NOMO-1 treated with dmso at 0.1 percent for 144 hours (cell line): ENCODE measurements around the gene NPIPB13.
"Not testable (repeated sequence)": the region's sequence is repeated elsewhere in the genome, so short reads cannot be mapped to it uniquely, and the experiment has no call there.

ENCODE experiments used
- DNase-seq: peaks from one replicate; lab custom pipeline; 2025; ENCODE audit not compliant: unreplicated experiment; lab: John Stamatoyannopoulos, UW

Gene NPIPB13

DNA sequence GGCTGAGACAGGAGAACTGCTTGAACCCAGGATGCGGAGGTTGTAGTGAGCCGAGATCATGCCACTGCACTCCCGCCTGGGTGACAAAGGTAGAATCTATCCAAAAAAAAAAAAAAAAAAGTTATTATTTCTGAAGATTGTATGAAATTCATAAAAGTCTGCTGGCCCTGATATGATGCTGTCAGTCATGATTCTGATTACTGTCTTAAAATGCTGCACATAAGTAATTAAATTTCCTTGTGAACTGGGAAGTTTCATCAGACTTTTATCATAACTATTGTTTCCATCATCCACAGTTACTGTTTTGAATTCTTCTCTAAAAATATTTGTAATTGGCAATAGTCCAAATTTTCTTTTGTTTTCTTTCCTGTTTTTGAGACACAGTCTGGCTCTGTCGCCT, at the start of gene NPIPB13:
Gene NPIPB13, minus strand, starts transcription at position 101 of the 400 bp plus-strand sequence. CDS start 2,906 bp downstream, outside the sequence.
- not testable (repeated sequence) for DNase-seq

DNA sequence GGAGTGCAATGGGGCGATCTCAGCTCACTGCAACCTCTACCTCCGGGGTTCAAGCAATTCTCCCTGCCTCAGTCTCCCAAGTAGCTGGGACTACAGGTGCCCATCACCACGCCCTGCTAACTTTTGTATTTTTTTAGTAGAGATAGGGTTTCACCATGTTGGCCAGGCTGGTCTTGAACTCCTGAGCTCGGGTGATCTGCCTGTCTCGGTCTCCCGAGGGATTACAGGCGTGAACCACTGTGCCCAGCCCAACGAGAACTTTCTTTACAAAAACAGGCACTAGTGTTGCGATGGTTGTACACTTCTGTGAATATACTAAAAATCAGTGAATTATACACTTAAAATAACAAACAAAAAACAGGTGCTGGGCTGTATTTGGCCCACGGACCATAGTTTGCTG, 34.1 kb upstream of the NPIPB13 start:
- DNase-seq: not testable (repeated sequence)

DNA sequence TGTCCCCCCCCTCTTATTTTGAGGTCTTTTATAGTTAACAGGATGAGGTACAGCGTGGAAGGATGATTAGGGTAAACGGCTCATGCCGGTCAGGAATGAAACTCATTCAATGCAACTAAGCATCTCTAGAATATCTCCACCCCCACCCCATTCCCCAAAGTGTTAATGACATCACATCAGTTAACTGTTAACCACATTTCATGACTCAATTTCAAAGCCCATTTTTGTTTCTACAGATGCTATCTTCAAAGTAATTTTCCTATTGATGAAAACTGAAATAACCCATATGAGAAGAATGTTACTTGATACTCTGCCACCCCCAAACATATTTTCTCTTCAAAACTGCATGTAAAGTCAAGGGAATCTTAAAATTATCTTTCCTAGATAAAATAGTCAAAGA, 30.2 kb upstream of the NPIPB13 start:
- DNase-seq: not testable (repeated sequence)

DNA sequence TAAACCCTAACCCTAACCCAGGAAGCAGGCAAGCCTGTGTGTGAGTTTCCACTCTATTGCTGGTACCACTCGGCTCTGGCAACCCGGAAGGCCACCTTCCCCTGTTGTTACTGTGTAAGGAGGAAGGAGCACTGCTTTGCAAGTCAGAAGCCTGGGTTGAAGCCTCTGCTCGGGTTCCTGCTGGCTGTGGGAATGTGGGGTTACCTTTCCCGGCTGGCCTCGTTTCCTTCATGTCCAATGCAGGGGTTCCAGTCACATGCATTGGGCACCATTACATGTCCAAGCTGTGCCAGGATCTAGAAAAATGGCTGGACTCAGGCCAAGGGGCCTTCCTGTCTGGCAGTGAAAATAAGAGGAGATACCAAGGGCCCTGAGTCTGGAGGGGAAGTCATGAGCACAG, 31.2 kb downstream of the NPIPB13 start:
- not testable (repeated sequence) for DNase-seq

DNA sequence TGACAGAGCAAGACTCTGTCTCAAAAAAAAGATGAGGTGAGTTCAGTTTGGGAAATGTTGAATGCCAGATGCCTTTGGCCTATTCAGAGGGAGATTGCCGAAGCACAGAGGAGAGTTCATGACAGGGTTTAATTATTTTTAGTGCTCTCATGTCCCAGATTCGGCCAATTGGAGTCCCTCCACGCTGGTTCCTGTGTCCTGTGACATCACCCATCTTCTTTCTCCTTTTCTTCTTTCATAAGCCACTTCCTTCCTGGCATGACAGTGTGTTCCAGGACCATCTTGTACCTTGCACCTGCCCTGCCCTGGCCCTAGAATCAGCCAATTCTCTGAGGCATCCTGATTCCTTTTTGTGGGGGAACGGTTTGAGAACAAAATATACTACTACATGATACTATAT, 36.9 kb downstream of the NPIPB13 start:
- DNase-seq: not testable (repeated sequence)

DNA sequence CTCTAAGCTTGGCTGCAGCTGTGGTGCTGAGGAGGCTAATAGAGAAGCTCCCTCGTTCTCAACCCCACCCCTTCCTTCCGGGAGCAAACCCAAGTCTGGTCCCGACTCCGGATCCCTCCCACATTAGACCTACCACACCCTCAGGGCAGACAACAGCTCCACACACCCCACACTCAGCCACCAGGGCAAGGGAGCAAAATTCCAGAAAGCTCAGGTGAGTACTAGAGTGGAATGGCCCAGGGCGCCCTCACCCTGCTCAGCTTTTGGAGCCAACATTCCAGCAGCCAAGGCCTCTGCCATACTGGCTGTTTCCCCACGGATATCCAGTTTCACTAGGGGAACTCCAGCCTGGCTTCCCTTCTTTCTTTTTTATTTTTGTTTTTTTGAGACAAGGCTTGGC, 39.2 kb downstream of the NPIPB13 start:
- DNase-seq: not testable (repeated sequence)

DNA sequence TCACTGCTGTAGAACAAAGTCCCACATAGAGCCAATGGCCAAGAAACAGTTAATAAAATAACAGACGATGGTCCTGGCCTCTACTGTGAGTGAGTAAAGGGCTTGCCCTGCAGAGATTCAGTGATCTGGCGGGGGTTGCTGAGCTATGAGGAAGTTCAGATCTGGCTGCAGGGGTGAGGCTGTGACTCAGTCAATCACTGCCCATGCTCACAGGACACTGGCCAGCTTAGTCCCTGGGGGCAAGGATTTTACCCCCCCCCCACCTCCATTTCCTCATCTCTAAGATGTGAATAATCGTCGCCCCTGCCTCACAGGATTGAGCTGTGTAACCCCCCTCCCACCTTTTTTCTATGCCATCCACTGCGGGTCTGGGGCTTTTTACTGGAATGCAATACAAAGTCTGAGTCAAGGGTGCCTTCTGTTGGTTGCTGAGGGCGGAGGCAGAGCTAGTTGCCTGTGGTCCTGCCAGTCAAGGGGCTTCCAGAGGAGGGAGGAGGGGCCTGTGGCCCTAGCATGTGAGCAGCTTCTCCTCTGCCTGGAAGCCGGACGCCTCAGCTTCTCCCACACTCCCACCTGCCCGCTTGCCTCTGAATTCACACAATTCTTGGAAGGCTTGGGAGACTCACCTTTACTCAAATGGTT, 41.1 kb downstream of the NPIPB13 start:
- not testable (repeated sequence) for DNase-seq

DNA sequence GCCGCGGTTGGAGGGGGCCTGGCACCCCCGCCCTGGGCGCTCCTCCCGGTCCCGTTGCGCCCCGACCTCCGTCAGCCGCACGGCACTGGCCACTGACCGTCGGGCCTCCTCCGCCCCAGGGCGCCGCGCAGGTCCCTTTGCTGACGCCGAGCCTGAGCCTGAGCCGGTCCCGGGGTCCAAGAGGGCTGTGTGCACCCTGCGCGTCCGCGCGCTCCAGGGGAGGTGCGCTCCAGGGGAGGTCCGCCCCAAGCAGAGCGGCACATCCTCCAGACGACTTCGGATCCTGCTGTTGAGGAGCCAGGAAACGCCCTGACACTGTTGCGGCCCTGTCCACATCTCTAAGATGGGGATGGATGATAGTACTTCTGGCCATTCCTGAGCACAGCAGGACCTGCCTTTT, 42.0 kb downstream of the NPIPB13 start:
- not testable (repeated sequence) for DNase-seq

DNA sequence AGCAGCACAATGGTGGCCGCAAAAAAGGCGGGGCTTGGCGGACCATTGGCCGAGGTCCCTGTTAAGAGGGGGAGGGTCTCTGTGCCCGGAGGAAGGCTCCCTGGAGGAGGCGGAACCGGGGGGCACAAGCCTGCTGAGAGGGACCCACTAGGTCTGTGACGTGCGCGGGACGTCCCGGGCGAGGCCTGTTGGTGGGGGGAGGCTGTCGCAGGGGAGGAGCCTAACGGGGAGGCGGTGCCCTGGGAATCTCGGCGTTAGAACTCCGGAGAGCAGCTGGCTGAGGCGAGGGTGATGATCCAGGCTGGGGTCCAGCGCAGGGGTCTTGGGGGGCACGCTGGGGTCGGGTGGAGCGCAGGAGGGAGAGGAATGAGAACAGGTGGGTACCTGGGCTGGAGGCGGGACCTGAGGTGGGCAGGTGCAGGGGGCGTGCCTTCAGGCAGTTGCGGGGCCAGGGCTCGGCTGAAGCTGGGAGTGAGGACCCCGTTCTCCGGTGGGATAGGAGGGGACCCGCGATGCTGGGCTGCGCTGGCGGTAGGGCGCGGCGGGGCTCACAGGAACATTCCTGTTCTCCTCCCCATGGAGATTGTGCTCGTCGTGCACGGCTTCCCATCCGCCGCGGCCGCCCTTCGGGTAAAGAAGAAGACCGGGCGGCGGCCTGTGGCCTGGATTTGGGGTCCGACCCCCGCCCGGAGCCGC, 42.6 kb downstream of the NPIPB13 start:
- DNase-seq: not testable (repeated sequence)

DNA sequence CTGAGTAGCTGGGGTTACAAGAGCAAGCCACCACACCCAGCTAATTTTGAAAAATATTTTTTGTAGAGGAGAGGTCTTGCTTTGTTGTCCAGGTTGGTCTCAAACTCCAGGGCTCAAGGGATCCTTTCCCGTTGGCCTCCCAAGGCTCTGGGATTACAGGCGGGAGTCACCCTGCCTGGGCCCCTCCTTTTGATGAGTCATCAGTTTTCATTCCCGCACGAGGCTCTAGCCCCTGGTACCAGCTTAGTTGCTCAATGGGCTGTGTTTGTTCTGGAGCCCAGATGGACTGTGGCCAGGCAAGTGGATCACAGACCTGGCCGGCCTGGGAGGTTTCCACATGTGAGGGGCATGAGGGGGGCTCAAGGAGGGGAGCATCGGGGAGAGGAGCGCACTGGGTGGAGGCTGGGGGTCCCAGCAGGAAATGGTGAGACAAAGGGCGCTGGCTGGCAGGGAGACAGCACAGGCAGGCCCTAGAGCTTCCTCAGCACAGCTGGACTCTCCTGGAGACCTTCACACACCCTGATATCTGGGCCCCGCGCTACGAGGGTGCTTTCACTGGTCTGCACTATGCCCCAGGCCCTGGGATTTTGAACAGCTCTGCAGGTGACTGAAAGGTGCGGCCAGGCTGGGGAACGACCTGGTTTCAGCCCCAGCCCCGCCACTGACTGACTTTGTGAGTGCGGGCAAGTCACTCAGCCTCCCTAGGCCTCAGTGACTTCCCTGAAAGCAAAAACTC, 48.5 kb downstream of the NPIPB13 start:
- not testable (repeated sequence) for DNase-seq

DNA sequence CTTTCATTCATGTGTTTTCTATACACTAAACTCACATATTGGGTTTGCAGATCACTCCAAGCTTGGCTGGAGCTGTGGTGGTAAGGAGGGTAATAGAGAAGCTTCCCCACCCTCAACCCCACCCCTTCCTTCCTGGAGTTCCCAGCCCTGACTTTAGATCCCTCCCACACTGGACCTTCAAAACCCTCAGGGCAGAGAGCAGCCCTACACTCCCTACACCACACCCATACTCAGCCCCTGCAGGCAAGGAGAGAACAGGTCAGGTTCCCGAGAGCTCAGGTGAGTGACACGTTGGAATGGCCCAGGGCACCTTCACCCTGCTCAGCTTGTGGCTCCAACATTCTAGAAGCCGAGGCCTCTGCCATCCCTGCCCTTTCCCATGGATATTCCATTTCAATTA, 49.2 kb downstream of the NPIPB13 start, which contains the start of gene SULT1A3:
Gene SULT1A3, plus strand, starts transcription at position 207 of the 400 bp plus-strand sequence. CDS start 1,474 bp downstream, outside the sequence.
- not testable (repeated sequence) for DNase-seq
